Activated naive CD4-positive, alpha-beta T cell treated with anti-CD3 and anti-CD28 coated beads, Interleukin-2, amount 50 U/mL, for 16 hours (primary cell): ENCODE measurements around the gene RAB21.
A peak's percentile ranks its signal among the peaks of the same experiment; 100 is the strongest.

Experiments
- DNase-seq: peaks from one replicate; pipeline ENCODE4 v3.0.0-alpha.2; 2020

The RAB21 gene

GRCh38 chr12:71754461-71755145, at the start of gene RAB21:
Gene RAB21 (plus strand): TSS chr12:71754863. CDS start chr12:71755130, 267 bp downstream.
- DNase-seq = peak; percentile 100

- DNase-seq = no peak
Measured at GRCh38 chr12:71704920-71705319, 49.7 kb upstream of the RAB21 start.

GRCh38 chr12:71708658-71709057, 46.0 kb upstream of the RAB21 start:
- DNase-seq = no peak

GRCh38 chr12:71710276-71711125, 44.2 kb upstream of the RAB21 start:
- DNase-seq = no peak

- DNase-seq = no peak
Measured at GRCh38 chr12:71718611-71719010, 36.1 kb upstream of the RAB21 start.

GRCh38 chr12:71719647-71720370, 34.9 kb upstream of the RAB21 start:
- DNase-seq = no peak

- no peak for DNase-seq
Measured at GRCh38 chr12:71721783-71722505, 32.7 kb upstream of the RAB21 start.

- no peak for DNase-seq
Measured at GRCh38 chr12:71725011-71725410, 29.7 kb upstream of the RAB21 start.

GRCh38 chr12:71726548-71726947, 28.1 kb upstream of the RAB21 start:
- no peak for DNase-seq

- DNase-seq = no peak
Measured at GRCh38 chr12:71727958-71728357, 26.7 kb upstream of the RAB21 start.

- no peak for DNase-seq
Measured at GRCh38 chr12:71730936-71731335, 23.7 kb upstream of the RAB21 start.

- no peak for DNase-seq
Measured at GRCh38 chr12:71731439-71732356, 23.0 kb upstream of the RAB21 start.

GRCh38 chr12:71732357-71732712, 22.3 kb upstream of the RAB21 start:
- no peak for DNase-seq

GRCh38 chr12:71737197-71737596, 17.5 kb upstream of the RAB21 start:
- DNase-seq = no peak

- DNase-seq = no peak
Measured at GRCh38 chr12:71742998-71743397, 11.7 kb upstream of the RAB21 start.

GRCh38 chr12:71744522-71745300, 10.0 kb upstream of the RAB21 start:
- no peak for DNase-seq

GRCh38 chr12:71746974-71747611, 7.6 kb upstream of the RAB21 start:
- peak; percentile 36 for DNase-seq

- no peak for DNase-seq
Measured at GRCh38 chr12:71748081-71748850, 6.4 kb upstream of the RAB21 start.

GRCh38 chr12:71749666-71750065, 5.0 kb upstream of the RAB21 start:
- DNase-seq = no peak

GRCh38 chr12:71752891-71753290, 1.8 kb upstream of the RAB21 start:
- DNase-seq = no peak
